Left ventricle myocardium inferior (tissue), 1 donor: ENCODE measurements around the gene TECPR1. TPM values are rescaled to one million over a fixed set of nuclear protein-coding genes. Genes with fewer than 3 reads are reported as not detected.
"Not testable (repeated sequence)": the region's sequence is repeated elsewhere in the genome, so short reads cannot be mapped to it uniquely, and the experiment has no call there.

Experiments used
- DNase-seq: peaks from one replicate; pipeline ENCODE4 v3.0.0-alpha.2; 2020
- H3K27ac ChIP-seq: fragments of 200-600 bp; replicated peaks from 2 replicates; pipeline ENCODE4 v1.8.0; 2021
- H3K27me3 ChIP-seq: fragments of 200-600 bp; 2 replicates; pipeline ENCODE4 v1.8.0; 2021; ENCODE audit warnings: low read depth
- H3K36me3 ChIP-seq: fragments of 200-600 bp; 2 replicates; pipeline ENCODE4 v1.8.0; 2021
- H3K4me1 ChIP-seq: fragments of 200-600 bp; 2 replicates; pipeline ENCODE4 v1.8.0; 2021
- H3K4me3 ChIP-seq: fragments of 200-600 bp; 2 replicates; pipeline ENCODE4 v1.8.0; 2021; ENCODE audit warnings: mild to moderate bottlenecking, moderate library complexity
- H3K9me3 ChIP-seq: fragments of 200-600 bp; replicated peaks from 2 replicates; pipeline ENCODE4 v1.8.0; 2021
- intact Hi-C: fragments of 100-400 bp; cut with micrococcal nuclease; formaldehyde crosslinking; loops from one replicate; pipeline ENCODE4 v1.11.0; 2022
- total RNA-seq: library from RNA; stranded (reverse); fragmentation: NEBNext Ultra II Directional; extraction: Animal tissue kit (Norgen Biotek cat#: 25700); gene quantifications from one replicate; pipeline ENCODE4 v1.2.1, GENCODE V29; 2021
- TF ChIP-seq, protein P1 (sequence below): fragments of 200-600 bp; IDR thresholded peaks from 2 replicates; pipeline ENCODE4 v1.8.0; 2021; ENCODE audit warnings: antibody characterized with exemption, mild to moderate bottlenecking, borderline replicate concordance
- donor health status: DM: no; HTN: yes; CAD: no; lungs with severe emphysema.

TECPR1 gene
- total RNA-seq, 1 donor from 2014 or later, result 17.3 TPM

DNA sequence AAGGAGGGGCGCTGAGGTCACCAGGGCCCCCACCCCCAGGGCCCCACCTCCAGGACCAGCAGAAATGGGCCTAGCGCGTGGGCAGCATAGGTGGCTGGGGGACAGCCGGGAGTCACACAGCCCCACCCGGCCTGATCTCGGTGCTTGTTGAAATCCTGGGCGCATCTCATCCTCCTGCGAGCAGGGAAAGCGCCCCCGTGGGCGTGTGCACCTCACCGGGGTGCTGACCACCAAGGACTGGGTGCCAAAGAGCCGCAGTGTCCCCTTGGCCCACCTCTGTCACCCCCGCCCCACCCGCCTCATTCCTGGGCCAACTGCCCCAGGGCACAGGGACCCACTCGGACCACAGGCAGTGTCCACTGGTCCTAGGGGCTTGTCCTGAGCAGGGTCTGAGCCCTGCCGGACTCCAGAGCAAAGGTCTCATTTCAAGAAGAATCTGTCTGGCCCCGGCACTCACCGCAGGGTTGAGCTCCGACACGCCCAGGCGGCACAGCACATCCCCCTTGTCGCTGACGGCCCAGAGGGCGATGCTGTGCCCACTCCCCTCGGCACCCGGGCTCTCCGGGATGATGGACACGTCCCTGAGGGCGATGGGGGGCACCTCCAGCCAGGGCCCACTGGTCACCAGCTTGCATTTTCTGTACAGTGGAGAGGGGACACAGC lies 29.4 kb downstream of the TECPR1 start:
- no peaks in the 10 kb centered on the region for H3K4me1 ChIP-seq
- H3K27ac ChIP-seq, result no peak overlapping the region
- no peaks in the 10 kb centered on the region for H3K9me3 ChIP-seq
- DNase-seq, result peak; percentile 9
- no peaks in the 10 kb centered on the region for H3K27me3 ChIP-seq
- TF ChIP-seq, protein P1, sequence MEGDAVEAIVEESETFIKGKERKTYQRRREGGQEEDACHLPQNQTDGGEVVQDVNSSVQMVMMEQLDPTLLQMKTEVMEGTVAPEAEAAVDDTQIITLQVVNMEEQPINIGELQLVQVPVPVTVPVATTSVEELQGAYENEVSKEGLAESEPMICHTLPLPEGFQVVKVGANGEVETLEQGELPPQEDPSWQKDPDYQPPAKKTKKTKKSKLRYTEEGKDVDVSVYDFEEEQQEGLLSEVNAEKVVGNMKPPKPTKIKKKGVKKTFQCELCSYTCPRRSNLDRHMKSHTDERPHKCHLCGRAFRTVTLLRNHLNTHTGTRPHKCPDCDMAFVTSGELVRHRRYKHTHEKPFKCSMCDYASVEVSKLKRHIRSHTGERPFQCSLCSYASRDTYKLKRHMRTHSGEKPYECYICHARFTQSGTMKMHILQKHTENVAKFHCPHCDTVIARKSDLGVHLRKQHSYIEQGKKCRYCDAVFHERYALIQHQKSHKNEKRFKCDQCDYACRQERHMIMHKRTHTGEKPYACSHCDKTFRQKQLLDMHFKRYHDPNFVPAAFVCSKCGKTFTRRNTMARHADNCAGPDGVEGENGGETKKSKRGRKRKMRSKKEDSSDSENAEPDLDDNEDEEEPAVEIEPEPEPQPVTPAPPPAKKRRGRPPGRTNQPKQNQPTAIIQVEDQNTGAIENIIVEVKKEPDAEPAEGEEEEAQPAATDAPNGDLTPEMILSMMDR, result no peak
- intact Hi-C loops, result no loop called here
- H3K4me3 ChIP-seq, result no peak overlapping the region
- peaks cover 86% of the 10 kb centered on the region for H3K36me3 ChIP-seq

DNA sequence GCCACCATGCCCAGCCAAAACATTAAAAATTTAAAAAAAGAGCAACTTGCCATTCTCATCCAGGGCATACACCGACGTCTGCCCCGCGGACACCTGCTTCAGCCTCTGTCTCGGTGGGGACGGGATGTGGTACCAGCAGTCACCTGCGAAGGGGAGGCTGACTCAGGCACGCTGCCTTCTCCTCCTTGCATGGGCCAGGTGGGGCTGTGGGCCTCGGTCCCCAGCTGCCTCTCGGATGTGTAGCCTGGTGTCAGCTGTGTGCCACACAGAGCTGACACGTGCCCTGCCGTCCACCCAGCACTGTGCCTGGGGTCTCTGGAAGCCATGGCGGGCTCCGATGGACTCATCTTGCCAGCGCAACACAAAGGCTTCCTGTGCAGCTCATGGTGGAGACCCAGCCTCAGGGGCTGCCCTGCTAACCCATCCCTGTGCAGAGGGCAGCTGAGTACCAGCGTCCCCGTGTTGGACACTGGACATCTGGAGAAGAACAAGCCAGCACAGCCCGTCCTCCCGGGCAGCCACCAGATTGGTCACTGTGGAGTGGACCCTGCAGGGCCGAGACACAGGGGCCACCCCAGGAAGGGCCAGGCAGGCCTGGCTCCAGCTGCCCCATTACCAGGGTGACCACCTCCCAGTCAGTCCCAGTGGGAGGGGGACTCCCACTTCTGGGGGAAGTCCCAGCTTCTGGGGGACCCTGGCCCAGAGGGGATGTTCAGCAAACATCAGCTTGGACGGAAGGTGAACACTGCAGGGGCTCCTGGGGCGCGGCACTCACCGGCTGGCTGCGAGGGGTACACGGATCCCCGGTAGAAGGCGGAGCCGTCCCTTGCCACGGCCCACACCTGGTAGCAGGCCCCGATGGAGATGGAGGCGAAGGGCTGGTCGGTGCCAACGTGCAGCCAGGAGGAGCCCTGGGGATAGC lies 30.2 kb downstream of the TECPR1 start:
- Histone ChIP-seq H3K4me1 (no peaks in the 10 kb centered on the region), H3K9me3 (no peaks in the 10 kb centered on the region), H3K27ac (no peak overlapping the region), H3K27me3 (no peaks in the 10 kb centered on the region), H3K36me3 (peaks cover 86% of the 10 kb centered on the region), H3K4me3 (no peak overlapping the region)
- intact Hi-C loops, result no loop called here
- TF ChIP-seq, protein P1, result no peak
- peak; percentile 9 for DNase-seq

DNA sequence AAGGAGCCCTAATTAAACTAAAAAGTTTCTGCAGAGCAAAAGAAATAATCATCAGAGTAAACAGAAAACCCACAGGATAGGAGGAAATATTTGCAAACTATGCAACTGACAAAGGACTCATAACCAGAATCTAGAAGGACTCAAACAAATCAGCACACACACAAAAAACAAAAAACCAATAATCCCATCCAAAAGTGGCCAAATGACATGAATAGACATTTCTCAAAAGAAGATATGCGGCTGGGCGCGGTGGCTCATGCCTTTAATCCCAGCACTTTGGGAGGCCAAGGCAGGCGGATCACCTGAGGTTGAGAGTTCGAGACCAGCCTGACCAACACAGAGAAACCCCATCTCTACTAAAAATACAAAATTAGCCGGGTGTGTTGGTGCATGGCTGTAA lies 32.6 kb downstream of the TECPR1 start:
- H3K4me1 ChIP-seq, H3K4me3 ChIP-seq, H3K27me3 ChIP-seq, intact Hi-C loops, H3K27ac ChIP-seq, H3K9me3 ChIP-seq: not testable (repeated sequence)
- H3K36me3 ChIP-seq, result peaks cover 67% of the 10 kb centered on the region
- DNase-seq, result peak; percentile 0

DNA sequence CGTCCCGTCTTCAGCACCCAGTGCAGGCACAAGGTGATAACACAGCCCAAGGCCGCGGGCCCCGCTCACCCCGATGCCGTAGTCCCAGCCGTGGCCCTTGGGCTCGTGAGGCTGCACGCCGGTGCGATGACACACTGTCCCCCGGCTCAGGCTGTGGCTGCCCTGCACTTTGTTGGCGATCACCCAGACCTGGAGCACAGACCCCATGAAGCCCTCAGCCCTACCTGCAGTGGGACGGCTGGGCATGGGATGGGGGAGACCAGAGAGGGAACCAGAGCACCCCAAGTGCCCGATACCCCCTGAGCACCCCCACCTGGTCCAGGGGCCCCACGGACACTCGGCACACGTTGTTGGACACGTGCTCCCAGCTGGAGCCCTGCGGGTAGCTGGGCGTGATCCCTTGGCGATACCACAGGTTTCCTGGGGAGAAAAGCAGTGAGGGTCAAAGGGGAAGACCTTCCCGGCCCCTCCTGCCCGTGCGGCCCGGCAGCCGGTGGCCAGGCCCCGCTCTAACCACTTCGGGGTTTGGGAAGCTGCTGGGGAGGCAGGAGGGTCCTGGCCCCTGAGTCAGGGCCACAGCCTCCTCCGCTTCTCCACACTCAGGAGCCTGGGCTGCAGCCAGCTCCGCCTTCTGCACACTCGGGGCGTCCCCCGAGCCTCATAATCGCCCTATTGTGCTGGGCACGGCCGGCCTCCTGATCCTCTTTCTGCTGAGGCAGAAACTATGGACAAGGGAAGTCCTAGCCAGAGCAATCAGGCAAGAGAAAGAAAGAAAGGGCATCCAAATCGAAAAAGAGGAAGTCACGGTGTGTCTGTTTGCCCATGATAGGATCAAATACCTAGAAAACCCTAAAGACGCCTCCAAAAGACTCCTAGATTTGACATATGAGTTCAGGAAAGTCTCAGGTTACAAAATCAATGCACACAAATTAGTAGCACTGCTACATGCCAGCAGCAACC lies 34.1 kb downstream of the TECPR1 start:
- TF ChIP-seq, protein P1, result no peak
- Histone ChIP-seq H3K27ac (no peak overlapping the region), H3K9me3 (no peaks in the 10 kb centered on the region), H3K4me3 (no peak overlapping the region), H3K4me1 (no peaks in the 10 kb centered on the region), H3K36me3 (peaks cover 56% of the 10 kb centered on the region), H3K27me3 (no peaks in the 10 kb centered on the region)
- DNase-seq, result peak; percentile 10
- intact Hi-C loops, result no loop called here

DNA sequence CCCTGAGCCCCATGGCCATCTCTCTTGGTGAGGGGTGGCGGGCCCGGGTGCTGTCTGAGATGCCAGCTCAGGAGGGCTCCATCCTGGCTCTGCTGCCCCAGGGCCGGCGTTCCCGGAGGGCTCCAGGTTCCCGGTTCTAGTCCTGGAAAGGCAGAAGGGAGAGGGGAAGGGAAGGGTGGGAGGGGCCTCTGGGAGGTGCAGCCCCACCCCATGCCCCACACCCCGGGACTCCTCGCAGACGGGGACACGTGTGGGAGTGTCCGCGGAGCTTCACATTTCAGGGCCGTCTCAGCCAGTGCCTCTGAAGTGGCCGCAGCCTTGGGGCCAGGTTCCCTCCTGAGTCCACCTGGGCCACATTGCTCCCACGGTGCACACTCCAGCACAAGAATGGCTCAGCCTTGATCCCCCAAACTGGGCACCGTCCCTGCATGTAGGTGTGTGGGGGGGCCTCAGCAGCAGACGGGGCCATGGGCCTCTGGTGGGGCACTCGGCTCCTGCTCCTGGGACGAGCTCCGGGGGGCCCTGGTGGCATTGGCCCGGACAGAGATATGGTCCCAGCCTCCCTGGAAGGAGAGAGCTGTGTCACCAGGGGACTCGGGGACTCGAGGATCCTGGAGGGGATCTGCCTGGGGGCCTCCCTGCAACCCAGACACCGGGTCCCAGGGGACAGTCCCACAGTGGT lies 35.0 kb downstream of the TECPR1 start:
- Histone ChIP-seq H3K4me1 (no peaks in the 10 kb centered on the region), H3K36me3 (peaks cover 48% of the 10 kb centered on the region), H3K27ac (no peak overlapping the region), H3K9me3 (no peaks in the 10 kb centered on the region), H3K27me3 (peaks cover 2% of the 10 kb centered on the region), H3K4me3 (no peak overlapping the region)
- intact Hi-C loops, result no loop called here
- peak; percentile 10 for DNase-seq
- TF ChIP-seq, protein P1, result no peak
